Activated T-cell treated with anti-CD3 and anti-CD28 coated beads, Interleukin-2, amount 50 U/mL, for 1 hour (primary cell): ENCODE measurements around the gene P2RY13.

ENCODE experiments used
- DNase-seq: peaks from one replicate; pipeline ENCODE4 v3.0.0-alpha.2; 2020

The P2RY13 gene

GRCh38 chr3:151289445-151289844 lies 39.9 kb downstream of the P2RY13 start:
- no peak for DNase-seq

- no peak for DNase-seq
Observed at GRCh38 chr3:151285940-151286339, 43.4 kb downstream of the P2RY13 start.

GRCh38 chr3:151283907-151284461 lies 45.4 kb downstream of the P2RY13 start:
- no peak for DNase-seq

- no peak for DNase-seq
Observed at GRCh38 chr3:151283387-151283786, 46.0 kb downstream of the P2RY13 start.

GRCh38 chr3:151282921-151283320 lies 46.4 kb downstream of the P2RY13 start:
- no peak for DNase-seq

GRCh38 chr3:151281671-151282324 lies 47.6 kb downstream of the P2RY13 start:
- no peak for DNase-seq

GRCh38 chr3:151278230-151278629 lies 51.1 kb downstream of the P2RY13 start, which contains the start of gene P2RY14:
TSS of gene P2RY14 (minus strand) at chr3:151278542. CDS start at chr3:151214316, 64,226 bp downstream.
- DNase-seq: no peak

- DNase-seq: peak; percentile 22
Observed at GRCh38 chr3:151276687-151277042, 52.7 kb downstream of the P2RY13 start.
